NCI-H1105 treated with DMSO at 0.1 percent for 48 hours (cell line): ENCODE data around the gene NPIPB2.
"Not testable (repeated sequence)": the region's sequence is repeated elsewhere in the genome, so short reads cannot be mapped to it uniquely, and the experiment has no call there.

Source experiments
- DNase-seq: peaks from one replicate; lab custom pipeline; 2025; lab: John Stamatoyannopoulos, UW

NPIPB2 gene

GRCh38 chr16:11941945-11942344 lies at the start of gene NPIPB2:
Gene NPIPB2, minus strand, starts transcription at chr16:11942045. Its CDS starts 0 bp downstream, at chr16:11942045.
- DNase-seq, result not testable (repeated sequence)

DNA sequence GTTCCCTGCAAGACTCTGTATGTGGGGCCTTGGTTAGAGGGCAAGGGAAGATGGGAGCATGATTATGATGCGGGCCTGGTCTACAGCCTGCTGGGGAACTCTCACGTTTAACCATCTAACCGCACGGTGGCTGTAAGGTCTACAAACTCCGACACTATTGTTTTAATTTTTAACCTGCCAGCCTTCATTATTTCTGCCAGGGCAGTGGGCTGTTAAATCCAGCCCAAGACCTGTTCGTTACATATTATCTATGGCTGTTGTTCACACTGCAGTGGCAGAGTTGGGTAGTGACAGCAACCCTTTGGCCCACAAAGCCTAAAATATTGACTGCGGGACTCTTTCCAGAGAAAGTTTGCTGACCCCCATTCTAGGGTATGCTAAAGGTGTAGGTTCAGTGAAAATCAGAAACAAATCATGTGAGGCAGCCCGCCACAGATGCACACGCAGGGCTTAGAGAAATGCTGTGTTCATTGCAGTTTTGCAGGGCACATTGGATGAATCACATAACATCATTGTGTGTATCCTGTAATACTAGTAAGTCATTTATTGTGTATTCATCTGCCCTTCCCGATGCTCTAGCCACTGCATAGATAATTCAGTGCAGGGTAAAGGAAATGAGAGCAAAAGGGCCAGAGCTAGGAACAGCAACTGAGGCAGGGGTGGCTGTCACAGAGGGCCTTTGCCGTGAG lies 49.0 kb upstream of the NPIPB2 start:
- DNase-seq, result no peak

DNA sequence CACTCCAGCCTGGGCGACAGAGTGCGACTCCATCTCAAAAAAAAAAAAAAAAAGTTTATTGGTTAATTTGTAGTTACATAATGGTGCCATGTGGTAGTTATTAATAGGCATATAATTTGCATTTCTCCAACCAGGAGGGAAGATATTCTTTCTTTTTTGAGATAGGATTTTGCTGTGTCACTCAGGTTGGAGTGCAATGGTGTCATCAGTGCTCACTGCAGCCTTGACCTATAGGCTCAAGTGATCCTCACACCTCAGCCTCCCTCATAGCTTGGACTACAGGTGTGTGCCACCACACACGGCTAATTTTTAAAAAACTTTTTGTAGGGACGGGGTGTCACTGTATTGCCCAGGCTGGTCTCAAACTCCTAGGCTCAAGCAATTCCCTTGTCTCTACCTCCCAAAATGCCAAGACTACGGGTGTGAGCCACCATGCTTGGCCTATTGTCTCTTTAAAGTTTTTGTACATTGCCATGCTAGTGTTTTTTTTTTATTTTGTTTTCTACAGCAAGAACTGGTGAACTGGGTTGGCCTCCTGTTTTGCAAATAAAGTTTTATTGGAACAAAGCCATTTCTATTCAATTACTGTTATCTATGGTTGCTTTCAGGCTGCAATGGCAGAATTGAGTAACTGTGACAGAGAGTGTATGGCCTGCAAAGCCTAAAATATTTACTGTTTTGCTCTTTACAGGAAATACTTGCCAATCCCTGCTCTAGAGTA lies 46.6 kb upstream of the NPIPB2 start:
- DNase-seq, result no peak

- DNase-seq, result no peak
Measured at GRCh38 chr16:11986521-11987057, 44.7 kb upstream of the NPIPB2 start.

GRCh38 chr16:11985250-11985649 lies 43.4 kb upstream of the NPIPB2 start:
- no peak for DNase-seq

DNA sequence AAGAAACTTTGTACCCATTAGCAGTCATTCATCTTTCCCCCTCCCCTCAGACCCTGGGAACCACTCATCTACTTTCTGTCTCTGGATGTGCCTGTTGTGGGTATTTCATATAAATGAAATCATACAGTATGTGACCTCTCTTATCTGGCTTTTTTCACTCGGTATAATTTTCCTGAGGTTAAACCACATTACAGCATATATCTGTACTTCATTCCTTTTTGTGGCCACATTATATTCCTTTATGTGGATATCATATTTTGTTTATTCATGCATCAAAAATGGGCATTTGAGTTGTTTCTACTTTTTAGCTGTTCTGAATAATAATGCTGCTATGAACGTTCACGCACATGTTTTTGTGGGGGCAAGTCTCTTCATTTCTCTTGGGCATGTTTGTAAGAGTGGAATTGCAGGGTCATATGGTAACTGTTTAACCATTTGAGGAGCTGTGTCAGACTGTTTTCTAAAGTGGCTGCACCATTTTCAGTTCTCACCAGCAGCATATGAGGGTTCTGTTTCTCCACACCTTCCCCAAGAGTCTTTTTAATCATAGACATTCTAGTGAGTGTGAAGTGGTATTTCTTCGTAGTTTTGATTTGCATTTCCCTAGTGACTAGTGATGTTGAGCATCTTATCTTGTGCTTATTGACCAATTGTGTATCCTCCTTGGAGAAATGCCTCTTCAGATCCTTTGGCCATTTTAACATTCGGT lies 38.4 kb upstream of the NPIPB2 start:
- DNase-seq, result no peak

DNA sequence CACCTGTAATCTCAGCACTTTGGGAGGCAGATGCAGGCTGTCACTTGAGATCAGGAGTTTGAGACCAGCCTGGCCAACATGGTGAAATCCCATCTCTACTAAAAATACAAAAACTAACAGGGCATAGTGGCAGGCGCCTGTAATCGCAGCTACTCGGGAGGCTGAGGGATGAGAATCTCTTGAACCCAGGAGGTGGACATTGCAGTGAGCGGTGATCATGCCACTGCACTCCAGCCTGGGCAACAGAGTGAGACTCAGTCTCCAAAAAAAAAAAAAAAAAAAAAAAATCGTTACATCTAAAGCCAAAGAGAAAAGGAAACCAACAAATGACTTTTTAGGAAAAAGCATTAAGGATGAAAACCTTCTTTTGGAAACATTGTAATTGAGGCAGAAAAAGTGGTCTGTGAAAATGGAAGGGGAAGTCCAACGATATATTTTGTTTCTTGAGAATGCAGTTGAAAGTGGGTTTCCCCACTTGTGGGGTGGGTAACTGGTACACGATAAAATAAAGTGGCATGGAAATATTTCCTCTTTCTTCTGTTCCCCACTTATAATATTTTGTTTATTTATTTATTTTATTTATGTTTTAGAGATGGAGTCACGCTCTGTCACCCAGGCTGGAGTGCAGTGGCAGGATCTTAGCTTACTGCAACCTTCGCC lies 37.3 kb upstream of the NPIPB2 start:
- no peak for DNase-seq

DNA sequence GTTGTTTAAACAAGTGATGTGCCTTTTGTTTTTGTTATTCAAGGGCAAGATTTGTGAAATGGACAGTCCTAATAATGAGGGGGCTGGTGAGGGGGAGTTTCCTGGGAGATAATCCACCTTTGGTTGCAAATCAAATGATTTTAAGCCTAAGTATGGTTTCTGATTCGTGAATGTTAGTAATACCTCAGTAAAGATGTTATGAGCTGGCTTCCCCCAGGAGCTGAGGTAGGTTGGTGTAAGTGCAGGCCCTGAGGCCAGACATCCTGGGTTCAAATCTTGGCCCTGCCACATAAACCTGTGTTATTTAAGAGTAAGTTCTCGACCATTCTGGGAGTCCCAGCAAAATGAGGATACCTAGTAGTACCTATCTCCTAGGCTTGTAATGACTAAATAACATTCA lies 36.2 kb upstream of the NPIPB2 start:
- no peak for DNase-seq

- DNase-seq, result no peak
Measured at GRCh38 chr16:11977376-11978041, 35.7 kb upstream of the NPIPB2 start.

GRCh38 chr16:11976850-11977375 lies 35.1 kb upstream of the NPIPB2 start:
- DNase-seq, result no peak

DNA sequence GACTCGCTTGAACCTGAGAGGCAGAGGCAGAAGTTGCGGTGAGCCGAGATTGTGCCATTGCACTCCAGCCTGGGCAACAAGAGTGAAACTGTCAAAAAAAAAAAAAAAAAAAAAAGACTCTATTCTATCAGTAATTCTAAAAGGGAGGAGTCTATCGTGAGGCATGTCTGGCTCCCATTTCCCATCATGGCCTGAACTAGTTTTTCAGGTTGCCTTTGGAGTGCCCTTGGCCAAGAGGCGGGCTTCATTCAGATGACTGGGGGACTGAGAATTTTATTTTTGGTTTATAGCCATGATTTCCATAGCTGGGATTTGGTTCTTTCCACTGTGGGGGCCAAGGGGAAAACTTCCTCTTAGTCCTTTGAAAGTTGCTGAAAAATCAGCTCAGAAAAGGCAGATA lies 31.2 kb upstream of the NPIPB2 start:
- DNase-seq, result no peak

- DNase-seq, result no peak
Measured at GRCh38 chr16:11972128-11972527, 30.3 kb upstream of the NPIPB2 start.

DNA sequence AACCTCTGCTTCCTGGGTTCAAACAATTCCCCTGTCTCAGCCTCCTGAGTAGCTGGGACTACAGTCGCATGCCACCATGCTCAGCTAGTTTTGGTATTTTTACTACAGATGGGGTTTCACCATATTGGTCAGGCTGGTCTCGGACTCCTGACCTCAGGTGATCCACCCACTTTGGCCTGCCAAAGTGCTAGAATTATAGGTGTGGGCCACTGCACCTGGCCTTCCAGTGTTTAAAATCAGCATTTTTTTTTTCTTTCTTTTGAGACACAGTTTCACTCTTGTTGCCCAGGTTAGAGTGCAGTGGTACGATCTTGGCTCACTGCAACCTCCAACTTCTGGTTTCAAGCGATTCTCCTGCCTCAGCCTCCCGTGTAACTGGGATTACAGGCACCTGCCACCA lies 28.4 kb upstream of the NPIPB2 start:
- DNase-seq, result not testable (repeated sequence)

DNA sequence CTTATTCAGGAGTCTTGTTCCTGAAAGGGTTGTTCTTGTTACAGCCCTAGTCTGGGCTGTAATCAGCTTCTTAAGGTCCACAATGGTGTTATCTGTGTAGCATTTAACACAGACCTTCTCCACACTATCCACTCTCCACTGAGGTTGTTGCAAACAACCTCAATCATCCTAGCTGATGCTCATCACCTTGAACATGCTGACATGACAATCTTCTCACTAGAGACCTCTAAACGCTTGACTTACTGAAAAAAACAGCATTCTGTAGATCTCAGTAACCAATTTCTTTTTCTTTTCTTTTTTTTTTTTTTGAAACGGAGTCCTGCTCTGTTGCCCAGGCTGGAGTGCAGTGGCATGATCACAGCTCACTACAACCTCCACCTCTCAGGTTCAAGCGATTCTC lies 26.7 kb upstream of the NPIPB2 start:
- DNase-seq, result no peak

GRCh38 chr16:11967195-11967911 lies 25.5 kb upstream of the NPIPB2 start:
- DNase-seq, result no peak

- no peak for DNase-seq
Measured at GRCh38 chr16:11966173-11966572, 24.3 kb upstream of the NPIPB2 start.

DNA sequence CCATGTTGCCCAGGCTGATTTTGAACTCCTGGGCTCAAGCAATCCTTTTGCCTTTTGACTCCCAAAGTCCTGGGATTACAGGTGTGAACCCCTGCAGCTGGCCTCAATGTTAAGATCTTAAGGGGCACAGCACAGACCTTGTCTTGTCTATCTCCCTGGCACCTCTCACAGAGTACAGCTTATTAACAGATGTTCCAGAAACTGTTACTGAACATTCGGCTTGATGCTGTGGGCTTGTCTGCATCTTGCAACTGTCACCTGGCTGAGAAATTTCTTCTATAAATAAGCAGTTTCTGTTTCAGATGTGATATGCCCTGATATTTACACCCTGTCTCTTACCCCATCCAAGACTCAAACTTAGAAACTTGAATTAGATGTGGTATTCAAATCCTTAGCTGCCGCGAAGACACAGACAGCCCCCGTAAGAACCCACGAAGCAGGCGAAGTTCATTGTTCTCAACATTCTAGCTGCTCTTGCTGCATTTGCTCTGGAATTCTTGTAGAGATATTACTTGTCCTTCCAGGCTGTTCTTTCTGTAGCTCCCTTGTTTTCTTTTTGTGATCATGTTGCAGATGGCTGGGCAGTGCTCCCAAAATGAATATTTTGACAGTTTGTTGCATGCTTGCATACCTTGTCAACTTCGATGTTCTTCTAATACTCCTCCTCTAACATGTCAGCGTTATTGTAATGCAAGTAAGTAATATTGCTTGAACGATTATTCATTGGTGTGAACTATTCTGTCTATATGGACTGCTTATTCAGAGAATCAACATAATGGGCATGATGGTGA lies 23.1 kb upstream of the NPIPB2 start, which contains the start of gene TNFRSF17:
Gene TNFRSF17, plus strand, starts transcription at position 450 of the 791 bp plus-strand sequence. Its CDS starts 115 bp downstream, at position 565.
- DNase-seq, result no peak

GRCh38 chr16:11963706-11964105 lies 21.9 kb upstream of the NPIPB2 start:
- no peak for DNase-seq

GRCh38 chr16:11962978-11963377 lies 21.1 kb upstream of the NPIPB2 start:
- not testable (repeated sequence) for DNase-seq

- not testable (repeated sequence) for DNase-seq
Measured at GRCh38 chr16:11962457-11962856, 20.6 kb upstream of the NPIPB2 start.
